HG02571 (cell line): ENCODE results near the gene FBXO9.

Experiments used
- ATAC-seq: cut with Tn5 transposase; IDR thresholded peaks from one replicate; pipeline ENCODE4 v1.9.1; 2021; ENCODE audit warnings: mild to moderate bottlenecking, moderate library complexity; ENCODE audit not compliant: unreplicated experiment

FBXO9 gene

GRCh38 chr6:53065266-53066076 is at the start of gene FBXO9:
Gene FBXO9 (plus strand): TSS chr6:53065404. CDS start chr6:53065790, 386 bp downstream.
- ATAC-seq, result peak; percentile 44

DNA sequence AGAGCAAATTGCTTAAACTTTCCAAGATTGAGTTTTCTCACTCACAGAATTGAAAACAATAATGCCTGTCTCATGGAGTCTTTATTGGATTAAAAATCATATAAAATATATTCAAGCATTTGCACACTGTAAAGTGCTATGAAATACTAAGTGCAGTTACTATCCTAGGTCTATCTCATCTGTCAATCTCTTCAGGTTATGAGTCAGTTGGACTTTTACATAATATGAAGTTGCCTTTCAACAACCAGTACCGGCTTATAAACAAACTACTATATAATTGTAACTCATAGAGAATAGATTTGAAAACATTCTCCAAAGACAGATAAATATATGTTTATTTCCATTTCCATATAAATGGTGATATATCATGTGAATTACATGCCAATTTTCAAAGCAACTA is 49.7 kb upstream of the FBXO9 start:
- ATAC-seq, result no peak

DNA sequence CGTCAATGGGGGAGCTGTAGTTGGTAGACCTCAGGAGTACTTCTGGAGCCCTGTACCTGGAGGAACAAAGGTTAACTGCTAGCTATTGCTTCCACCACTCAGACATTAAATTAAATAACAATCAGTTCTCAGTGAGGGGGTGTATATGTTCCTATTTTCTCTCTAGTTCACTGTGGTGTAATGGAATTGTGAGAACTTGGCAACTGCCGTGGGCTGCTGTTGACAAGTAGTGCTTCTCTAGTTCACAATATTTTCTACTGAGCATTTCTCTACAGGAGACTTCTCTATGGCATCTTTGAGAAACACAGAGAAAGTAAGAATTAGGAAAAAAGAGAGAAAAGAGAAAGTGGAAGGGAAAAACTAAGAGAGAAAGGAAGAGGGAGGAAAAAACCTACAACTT is 46.8 kb upstream of the FBXO9 start:
- no peak for ATAC-seq

DNA sequence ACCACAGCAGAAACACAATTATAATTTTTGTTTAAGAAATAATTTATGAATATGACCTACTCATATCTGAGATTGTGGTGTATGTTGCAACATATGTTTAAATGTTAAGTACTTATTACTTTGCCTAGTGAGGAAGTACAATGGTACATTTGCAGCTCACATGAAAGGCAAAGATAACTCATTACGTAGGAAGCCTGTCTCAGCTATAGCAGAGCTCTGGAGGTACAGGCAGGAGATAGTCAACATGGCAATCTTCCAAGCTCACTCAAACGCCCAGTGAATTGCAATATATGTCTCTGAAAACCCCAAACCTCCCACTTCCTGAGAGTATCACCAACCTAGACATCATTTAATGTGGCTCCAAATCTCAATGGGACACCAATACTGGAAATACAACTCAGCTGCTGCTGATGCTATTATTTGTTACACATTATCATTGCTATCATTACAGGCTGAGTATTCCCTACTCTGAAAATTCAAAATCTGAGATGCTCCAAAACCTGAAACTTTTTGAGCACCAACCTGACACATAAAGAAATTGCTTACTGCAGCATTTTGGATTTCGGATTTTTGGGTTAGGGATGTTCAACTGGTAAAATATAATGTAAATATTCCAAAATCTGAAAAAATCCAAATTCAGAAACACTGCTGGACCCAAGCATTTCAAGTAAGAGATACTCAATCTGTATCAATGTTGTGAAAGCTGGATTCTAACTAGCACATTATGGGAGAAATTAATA is 45.0 kb upstream of the FBXO9 start:
- ATAC-seq, result no peak

DNA sequence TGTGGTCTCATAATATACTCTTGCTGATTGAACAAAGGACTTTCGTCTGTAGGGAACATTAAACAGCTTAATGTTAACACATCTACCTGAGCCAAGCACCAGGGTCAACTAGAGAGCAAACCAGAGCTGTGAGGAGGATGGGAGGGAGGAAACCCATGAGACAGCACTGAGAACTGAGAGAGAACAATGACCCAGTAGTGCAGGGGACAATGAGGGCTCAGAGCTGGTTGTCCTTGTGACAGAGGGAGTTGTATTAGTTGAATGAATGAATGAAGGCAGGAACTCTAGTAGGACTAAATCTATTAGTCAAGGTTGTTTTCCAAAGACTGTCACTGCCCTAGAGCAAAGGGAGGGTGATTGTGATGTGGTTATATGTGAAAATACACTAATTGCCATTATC is 41.9 kb upstream of the FBXO9 start:
- no peak for ATAC-seq

DNA sequence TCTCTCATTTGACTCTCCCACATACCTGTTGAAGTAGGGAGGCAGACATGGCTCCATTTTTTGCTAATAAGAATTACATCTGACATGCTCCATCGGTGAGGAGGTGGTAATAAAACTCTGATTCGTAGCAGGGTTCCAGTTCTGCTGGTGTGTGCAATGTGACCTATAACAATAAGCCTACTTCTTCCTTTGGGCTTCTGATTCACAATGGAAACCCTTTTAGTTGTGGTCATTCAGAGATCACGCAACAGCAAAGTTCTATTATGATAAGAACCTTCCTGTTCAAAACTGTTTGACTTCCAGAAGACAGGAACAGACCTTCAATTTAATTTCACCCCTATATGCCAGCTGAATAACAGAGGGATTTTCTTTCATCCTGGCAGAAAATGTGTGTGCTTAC is 38.7 kb upstream of the FBXO9 start:
- no peak for ATAC-seq

GRCh38 chr6:53027131-53027718 is 38.0 kb upstream of the FBXO9 start:
- ATAC-seq, result no peak

DNA sequence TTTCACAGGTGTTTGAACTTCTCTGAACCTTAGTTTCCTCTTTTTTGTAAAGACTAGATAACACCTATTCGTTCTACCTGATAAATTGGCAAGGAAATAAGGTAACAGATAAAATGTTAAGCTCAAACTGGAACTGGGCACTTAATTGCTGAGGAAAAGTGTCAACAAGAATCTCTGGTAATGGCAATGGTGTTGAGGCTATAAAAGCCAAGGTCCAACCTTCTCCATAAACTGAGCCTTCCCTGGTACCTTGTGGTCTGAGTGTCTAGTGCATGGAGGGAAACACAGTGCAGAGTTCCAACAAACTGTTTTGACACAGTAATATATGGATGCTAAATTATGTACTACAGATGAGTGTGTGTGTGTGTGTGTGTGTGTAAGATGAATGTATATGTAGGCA is 36.7 kb upstream of the FBXO9 start:
- no peak for ATAC-seq

- no peak for ATAC-seq
Observed at GRCh38 chr6:53029257-53029656, 35.9 kb upstream of the FBXO9 start.

GRCh38 chr6:53029761-53030160 is 35.4 kb upstream of the FBXO9 start:
- ATAC-seq, result no peak

DNA sequence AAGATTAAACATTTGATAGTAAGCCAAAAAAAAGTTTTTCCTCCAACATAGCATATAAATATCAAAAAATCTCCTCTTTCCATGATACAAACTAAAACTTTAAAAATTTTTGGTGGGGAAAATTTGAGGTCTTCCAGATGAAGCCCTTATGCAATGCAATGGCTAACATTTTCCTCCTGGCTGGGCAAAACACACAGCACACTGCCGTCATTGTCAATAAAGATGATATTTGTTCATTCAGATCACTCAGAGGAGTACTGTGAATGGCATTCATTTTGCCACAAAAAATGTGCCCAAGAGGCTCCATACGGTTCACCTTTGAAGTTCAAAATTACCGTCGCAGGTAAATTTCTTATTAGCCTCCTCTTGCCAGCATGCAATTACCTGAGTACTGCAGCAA is 33.9 kb upstream of the FBXO9 start:
- ATAC-seq, result no peak

DNA sequence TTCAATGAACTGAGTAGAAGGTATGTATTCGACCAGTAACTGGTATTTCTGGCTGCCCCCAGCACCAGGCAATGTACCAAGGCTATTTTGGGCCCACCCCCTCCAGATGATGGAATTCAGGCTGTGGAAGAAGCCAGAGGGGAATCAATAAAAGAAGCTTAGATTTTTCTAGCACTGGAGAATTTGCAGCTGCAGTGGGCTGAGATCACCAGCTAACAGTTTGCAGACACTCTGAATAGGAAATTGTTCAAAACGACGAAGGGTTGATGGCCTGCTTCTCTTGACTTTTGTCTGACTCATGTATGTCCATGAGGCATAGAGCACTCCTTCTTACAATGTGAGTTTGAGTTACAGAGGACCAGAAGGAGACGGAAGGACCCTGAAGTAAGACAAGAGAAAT is 32.4 kb upstream of the FBXO9 start:
- no peak for ATAC-seq

GRCh38 chr6:53033764-53034163 is 31.4 kb upstream of the FBXO9 start:
- no peak for ATAC-seq

DNA sequence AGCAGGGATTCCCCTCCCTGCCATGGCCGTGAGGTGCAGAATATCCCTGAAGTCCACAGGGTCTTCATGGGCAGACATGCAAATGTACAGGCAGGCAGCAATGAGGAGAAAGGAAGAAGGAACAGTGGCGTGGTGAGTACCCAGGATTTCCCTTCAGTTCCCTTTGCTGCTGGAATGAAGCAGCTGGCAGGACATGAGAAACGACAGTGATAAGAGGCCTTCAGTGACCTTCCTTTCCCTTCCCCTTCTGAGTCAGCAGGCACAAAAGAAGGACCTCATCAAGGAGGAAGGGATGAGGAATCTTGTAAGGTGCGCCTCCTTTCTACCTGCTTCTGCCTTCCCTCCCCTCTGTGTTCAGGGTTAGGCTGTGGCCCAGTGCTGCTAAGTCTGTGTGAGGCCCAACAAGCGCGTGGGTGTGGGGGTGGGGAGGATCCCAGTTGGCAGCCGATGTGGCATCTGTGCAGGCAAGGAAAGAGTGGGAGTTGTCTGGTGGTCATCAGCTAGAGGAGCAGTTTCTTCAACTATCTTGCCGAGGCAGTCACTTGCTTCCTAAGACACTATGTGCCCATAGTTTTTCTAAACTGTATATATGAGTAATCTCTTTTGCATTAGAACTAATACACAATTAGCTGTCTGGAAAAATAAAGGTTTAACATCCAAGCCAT is 29.5 kb upstream of the FBXO9 start:
- no peak for ATAC-seq

DNA sequence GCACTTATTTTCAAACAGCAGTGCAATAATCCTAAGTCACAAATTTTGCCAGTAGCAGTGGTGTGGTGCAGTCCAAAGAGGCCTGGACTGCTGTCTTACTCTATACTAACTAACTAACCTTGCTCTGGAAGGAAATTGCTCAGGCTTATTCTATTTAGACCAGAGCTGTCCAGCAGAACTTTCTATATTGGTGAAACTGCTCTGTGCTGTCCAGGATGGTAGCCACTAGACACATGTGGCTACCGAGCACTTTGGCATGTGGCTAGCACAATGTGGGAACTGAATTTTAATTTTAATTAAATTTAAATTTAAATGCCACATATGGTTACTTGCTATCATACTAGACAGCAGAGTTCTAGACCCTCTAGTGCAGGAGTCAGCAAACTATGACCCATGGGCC is 27.1 kb upstream of the FBXO9 start:
- ATAC-seq, result no peak

GRCh38 chr6:53038596-53038995 is 26.6 kb upstream of the FBXO9 start:
- ATAC-seq, result no peak

DNA sequence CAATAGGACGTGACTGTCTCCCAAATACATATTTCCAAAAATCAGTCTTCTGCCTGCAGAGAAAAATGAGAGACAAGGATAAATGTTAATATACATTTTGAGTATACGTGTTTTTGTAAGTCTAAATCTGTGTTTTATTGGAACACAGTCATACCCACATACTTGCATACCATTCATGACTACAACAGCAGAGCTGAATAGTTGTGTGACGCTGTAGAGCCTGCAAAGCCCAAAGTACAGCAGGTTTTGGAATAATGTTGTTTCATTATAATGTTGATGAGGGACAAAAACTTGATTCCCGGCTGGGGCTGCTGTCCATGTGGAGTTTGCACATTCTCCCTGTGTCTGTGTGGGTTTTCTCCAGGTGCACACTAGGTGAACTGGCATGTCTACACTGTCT is 23.8 kb upstream of the FBXO9 start:
- ATAC-seq, result no peak

DNA sequence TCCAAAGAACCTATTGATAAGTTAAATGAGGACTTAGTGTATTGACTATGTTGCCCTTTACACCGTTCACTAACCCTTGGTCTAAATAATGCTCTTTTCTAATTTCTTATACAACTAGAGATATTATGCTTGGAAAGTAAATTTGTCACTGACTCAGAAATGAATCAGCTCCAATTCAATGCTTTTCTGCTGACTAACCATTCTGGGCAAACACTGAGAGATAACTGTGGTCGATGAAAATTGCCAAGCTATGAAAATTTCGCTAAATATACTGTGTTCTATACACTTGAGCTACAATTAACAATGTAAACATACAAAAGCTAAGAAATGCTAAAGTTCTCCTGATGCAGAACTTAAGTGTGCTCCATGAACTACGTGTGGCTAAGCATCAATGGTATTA is 23.1 kb upstream of the FBXO9 start:
- no peak for ATAC-seq

DNA sequence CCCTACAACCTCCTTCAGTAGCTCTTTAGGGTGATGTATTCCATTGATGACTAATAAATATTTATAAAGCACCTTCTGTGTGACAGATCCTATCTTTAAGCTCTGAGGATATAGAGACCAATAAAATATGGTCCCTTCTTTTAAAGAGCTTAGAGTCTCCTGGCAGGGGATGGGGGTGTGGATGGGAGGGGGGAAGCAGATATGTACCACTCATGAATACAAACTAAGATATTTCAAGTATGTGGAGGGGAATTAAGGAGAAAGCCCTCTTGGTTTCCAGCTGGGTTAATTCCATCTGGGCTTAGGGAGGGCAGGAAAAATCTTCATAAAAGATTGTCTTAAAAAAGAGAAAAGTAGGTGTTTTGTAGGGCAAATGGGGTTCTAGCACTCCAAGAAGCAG is 21.6 kb upstream of the FBXO9 start:
- ATAC-seq, result no peak

DNA sequence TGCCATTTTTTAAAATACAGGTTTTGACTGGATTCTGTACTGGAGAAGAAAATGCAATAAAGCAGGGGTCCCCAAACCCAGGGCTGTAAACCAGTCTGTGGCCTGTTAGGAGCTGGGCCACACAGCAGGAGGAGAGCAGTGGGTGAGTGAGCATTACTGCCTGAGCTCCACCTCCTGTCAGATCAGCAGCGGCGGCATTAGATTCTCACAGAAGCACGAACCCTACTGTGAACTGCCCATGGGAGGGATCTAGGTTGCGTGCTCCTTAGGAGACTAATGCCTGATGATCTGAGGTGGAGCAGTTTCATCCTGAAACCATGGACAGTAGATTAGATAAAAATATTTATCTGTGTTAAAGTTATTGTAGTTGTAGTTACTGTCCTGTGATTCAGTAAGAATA is 21.1 kb upstream of the FBXO9 start:
- no peak for ATAC-seq

- no peak for ATAC-seq
Observed at GRCh38 chr6:53044572-53044971, 20.6 kb upstream of the FBXO9 start.
